IPS DF 6.9 (cell line): ENCODE results near the gene MBD2.

Experiments used
- DNase-seq: peaks from one replicate; pipeline ENCODE4 v3.0.0-alpha.2; 2013; ENCODE audit warnings: low read depth, low spot score
- H3K27ac ChIP-seq: one replicate; pipeline ENCODE4 v1.5.1; 2013; ENCODE audit warnings: low read length, control low read depth
- H3K27me3 ChIP-seq: 2 replicates; pipeline ENCODE4 v1.6.1; 2013; ENCODE audit warnings: mild to moderate bottlenecking, low read length; ENCODE audit not compliant: control insufficient read depth, insufficient read depth
- H3K36me3 ChIP-seq: 2 replicates; pipeline ENCODE4 v1.6.1; 2013; ENCODE audit warnings: low read length; ENCODE audit not compliant: control insufficient read depth, insufficient read depth
- H3K4me1 ChIP-seq: 2 replicates; pipeline ENCODE4 v1.6.1; 2013; ENCODE audit warnings: low read length; ENCODE audit not compliant: control insufficient read depth, insufficient read depth
- H3K4me3 ChIP-seq: 2 replicates; pipeline ENCODE4 v1.5.1; 2013; ENCODE audit warnings: mild to moderate bottlenecking, low read length
- H3K9me3 ChIP-seq: 2 replicates; pipeline ENCODE4 v1.6.1; 2013; ENCODE audit warnings: low read length, inconsistent platforms; ENCODE audit not compliant: control insufficient read depth, insufficient read depth
- WGBS: extraction: QIAGEN DNeasy Blood & Tissue Kit; methylation state at CpG from one replicate; pipeline ENCODE4 v1.1.7; 2013; ENCODE audit warnings: mixed read lengths, missing lambda C conversion rate; ENCODE audit not compliant: insufficient read length, insufficient coverage; 5-methylcytosine and 5-hydroxymethylcytosine counted together

The MBD2 gene

DNA sequence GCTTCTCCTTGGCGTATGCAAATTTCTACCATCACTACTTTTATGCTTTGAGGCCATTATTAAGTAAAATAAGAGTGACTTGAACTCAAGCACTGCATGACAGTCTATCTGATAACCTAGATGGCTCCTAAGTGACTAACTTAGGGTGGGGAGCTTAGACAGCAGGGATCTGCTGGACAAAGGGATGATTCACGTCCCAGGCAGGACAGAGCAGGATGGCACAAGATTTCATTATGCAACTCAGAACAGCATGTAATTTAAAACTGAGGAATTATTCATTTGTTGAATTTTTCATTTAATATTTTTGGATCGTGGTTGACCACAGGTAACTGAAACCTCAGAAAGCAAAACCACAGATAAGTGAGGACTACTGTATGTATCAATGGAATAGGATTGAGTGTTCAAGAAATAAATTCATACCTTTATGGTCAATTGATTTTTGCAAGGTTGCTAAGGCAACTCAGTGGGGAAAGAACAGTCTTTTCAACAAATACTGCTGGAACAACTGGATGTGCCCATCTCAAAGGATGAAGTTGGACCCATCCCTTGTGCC lies 115.3 kb downstream of the MBD2 start:
- no CpG with 5 or more reads among the region's 3 CpGs for WGBS
- Histone ChIP-seq H3K4me3 (no peak overlapping the region), H3K4me1 (no peaks in the 10 kb centered on the region), H3K9me3 (no peaks in the 10 kb centered on the region), H3K27ac (no peak overlapping the region), H3K36me3 (no peaks in the 10 kb centered on the region), H3K27me3 (no peaks in the 10 kb centered on the region)
- DNase-seq: no peak

DNA sequence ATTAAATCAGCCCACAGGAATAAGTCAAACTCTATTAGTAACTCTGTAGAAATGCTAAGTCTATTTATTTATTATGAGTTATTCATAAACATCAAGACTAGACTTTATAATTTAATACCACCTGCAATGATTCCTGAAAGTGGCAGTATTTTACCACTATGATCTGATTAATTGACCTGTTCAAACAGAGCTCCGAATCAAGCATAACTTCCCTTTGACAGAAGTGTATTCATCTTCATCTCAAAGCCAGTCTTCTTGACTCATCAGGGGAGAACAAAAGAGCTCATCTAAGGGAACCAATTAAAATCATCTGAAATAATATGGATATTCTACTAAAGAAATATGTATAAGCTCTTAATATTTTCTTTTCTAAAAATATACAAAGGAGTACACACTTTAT lies 122.3 kb downstream of the MBD2 start:
- no peaks in the 10 kb centered on the region for H3K4me1 ChIP-seq
- WGBS: no CpG with 5 or more reads among the region's 1 CpG
- H3K27ac ChIP-seq: no peak overlapping the region
- no peaks in the 10 kb centered on the region for H3K27me3 ChIP-seq
- H3K9me3 ChIP-seq: no peaks in the 10 kb centered on the region
- H3K36me3 ChIP-seq: no peaks in the 10 kb centered on the region
- no peak for DNase-seq
- H3K4me3 ChIP-seq: no peak overlapping the region
